Measurements from ENCODE around the gene PGRMC1.

Gene PGRMC1

GRCh38 chrX:119230850-119231249, 5.2 kb upstream of the PGRMC1 start (continued):
- TF ChIP-seq, protein P1, sequence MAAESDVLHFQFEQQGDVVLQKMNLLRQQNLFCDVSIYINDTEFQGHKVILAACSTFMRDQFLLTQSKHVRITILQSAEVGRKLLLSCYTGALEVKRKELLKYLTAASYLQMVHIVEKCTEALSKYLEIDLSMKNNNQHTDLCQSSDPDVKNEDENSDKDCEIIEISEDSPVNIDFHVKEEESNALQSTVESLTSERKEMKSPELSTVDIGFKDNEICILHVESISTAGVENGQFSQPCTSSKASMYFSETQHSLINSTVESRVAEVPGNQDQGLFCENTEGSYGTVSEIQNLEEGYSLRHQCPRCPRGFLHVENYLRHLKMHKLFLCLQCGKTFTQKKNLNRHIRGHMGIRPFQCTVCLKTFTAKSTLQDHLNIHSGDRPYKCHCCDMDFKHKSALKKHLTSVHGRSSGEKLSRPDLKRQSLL (tag by site-specific recombination; IDR thresholded peaks at IDR 0.05) = no peak
- TF ChIP-seq TSHZ1 (tag by site-specific recombination; IDR thresholded peaks at IDR 0.05; ENCODE audit: borderline replicate concordance) = no peak

DNA sequence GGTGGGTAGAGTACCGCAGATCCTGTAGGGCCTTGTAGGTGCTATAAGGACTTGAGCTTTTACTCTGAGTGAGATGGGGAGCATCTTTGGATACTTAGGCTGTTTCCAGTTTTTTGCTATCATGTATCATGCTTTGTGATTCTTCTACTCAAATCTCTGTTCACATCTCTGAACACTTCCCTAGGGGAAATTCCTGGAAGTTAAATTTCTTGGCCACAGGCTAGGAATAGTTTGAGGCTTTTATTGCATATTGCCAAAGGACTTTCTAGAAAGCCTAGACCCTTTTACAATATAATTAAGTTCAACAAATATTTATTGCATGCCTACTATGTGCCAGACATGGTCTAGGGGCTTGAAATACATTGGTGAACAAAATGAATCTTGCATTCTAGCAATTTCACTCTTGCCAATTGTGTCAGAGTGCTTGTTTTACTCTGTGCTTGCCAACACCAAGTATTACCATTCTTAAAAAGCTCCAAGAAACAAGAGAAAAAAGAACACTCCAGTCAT, 4.1 kb upstream of the PGRMC1 start:
- Histone ChIP-seq H3K9me3 (ENCODE audit: control insufficient read depth, insufficient read depth, low read depth, low read length) (no peaks in the 10 kb centered on the region), H3K27ac (ENCODE audit: extremely low read depth, low read depth, low read length) (no peak overlapping the region), H3K36me3 (ENCODE audit: control insufficient read depth in 2 of 2, insufficient read depth in 1 of 2, low read length in 2 of 2) (no peaks in the 10 kb centered on the region), H3K4me3 (ENCODE audit: low read depth, low read length) (no peak overlapping the region), H3K4me1 (ENCODE audit: control insufficient read depth, insufficient read depth, low read length) (0 out of 2 replicates have a peak, but pooled peaks cover 4% of the 10 kb centered on the region)
- POLR2A ChIA-PET = no interaction called here
- no peak for TF ChIP-seq ATF2 (tag by site-specific recombination; IDR thresholded peaks at IDR 0.05; ENCODE audit: low read depth)
- TF ChIP-seq ZNF202 (tag by site-specific recombination; IDR thresholded peaks at IDR 0.05; ENCODE audit: borderline replicate concordance) = no peak
- TF ChIP-seq FEZF1 (tag by site-specific recombination; IDR thresholded peaks at IDR 0.05) = no peak
- TF ChIP-seq MYNN (tag by site-specific recombination; IDR thresholded peaks at IDR 0.05; ENCODE audit: borderline replicate concordance) = no peak
- TF ChIP-seq ZBTB17 (tag by site-specific recombination; IDR thresholded peaks at IDR 0.05) = no peak
- TF ChIP-seq BCL6B (tag by site-specific recombination; IDR thresholded peaks at IDR 0.05) = no peak
- no peak for TF ChIP-seq ZBTB44 (tag by site-specific recombination; IDR thresholded peaks at IDR 0.05)
- TF ChIP-seq ZNF211 (tag by site-specific recombination; IDR thresholded peaks at IDR 0.05; ENCODE audit: low read depth) = no peak
- no peak for TF ChIP-seq ZNF530 (tag by site-specific recombination; IDR thresholded peaks at IDR 0.05; ENCODE audit: low read depth)
- no peak for TF ChIP-seq ZNF404 (tag by site-specific recombination; IDR thresholded peaks at IDR 0.05)
- no peak for TF ChIP-seq ZNF423 (tag by site-specific recombination; IDR thresholded peaks at IDR 0.05)
- no peak for TF ChIP-seq REST (tag by site-specific recombination; IDR thresholded peaks at IDR 0.05)
- CTCF ChIA-PET = no interaction called here
